ENCODE results near the gene LRG1. TPM values are rescaled to one million over a fixed set of nuclear protein-coding genes. Genes with fewer than 3 reads are reported as not detected.

Gene LRG1, protein sequence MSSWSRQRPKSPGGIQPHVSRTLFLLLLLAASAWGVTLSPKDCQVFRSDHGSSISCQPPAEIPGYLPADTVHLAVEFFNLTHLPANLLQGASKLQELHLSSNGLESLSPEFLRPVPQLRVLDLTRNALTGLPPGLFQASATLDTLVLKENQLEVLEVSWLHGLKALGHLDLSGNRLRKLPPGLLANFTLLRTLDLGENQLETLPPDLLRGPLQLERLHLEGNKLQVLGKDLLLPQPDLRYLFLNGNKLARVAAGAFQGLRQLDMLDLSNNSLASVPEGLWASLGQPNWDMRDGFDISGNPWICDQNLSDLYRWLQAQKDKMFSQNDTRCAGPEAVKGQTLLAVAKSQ
- 0.08 to 0.41 TPM (median 0.11 TPM) in 4 of 5 replicates, not detected in the other for total RNA-seq (2022; extraction: Qiagen RNA extraction; ENCODE audit: low read depth)

DNA sequence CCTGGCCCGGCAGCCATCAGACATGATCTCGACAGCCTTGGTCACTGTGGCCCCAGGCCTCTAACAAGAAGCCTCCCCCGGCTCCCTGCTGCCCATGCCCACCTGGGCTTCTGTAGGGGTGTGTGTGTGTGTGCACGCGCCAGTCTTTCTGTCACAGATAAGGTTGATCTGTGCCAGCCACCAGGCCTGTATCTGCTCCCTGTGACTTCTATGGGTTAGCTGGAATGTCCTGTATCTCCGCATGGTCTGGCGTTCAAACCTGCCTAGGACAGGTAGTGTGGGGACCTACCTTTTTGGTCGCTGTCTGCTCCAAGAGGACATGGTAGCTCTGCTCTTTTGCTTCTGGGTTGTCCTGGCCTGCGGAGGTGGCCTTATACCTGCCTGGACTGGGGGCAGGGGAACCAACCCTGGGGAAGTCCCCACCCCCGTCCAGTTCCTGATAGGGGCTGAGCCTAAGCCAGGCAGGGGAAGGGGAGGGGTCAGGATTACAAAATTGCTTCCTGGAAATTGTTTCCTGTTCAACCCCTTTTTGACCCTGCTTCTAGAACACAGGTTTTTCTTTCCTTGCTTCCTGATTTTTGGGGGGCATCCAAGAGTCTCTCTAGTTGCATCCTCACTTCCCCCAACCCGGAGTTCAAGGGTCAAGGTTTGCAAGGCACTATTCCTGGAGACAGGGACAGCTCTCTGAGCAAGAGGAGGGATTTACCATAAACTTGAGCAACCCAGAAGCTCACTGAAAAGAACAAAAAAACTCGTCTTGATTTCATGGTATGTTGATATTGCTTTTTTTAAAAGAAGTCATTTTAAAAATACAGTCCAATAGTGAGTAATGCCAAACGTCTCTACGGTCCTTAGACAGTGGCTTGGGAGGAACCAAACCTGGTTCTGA lies at the start of gene LRG1:
LRG1 (minus strand) TSS at position 344 of the 889 bp plus-strand sequence; CDS start at position 321, 23 bp downstream.

DNA sequence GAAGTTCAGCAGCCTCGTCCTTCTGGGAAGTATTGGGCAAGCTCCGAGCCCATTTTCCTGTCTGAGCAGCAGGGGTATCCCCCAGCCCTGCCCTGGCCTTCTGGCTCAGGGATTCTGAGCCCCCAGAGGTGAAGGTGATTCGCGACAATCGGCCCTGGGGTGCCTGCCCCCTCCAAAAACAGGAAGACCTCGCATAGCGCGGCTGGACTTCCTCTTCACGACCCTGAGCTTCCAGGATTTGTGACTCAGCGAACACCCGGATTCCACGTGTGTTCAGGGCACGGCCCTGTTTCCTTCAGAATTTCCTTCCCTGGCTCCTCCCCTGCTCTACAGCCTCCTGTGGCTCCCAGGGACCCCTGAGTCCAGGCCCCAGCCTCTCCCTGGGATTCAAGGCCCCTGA lies 19.7 kb upstream of the LRG1 start, which contains the start of gene SEMA6B:
SEMA6B (minus strand) TSS at position 116 of the 400 bp plus-strand sequence. CDS start 1,227 bp downstream, outside the sequence.

DNA sequence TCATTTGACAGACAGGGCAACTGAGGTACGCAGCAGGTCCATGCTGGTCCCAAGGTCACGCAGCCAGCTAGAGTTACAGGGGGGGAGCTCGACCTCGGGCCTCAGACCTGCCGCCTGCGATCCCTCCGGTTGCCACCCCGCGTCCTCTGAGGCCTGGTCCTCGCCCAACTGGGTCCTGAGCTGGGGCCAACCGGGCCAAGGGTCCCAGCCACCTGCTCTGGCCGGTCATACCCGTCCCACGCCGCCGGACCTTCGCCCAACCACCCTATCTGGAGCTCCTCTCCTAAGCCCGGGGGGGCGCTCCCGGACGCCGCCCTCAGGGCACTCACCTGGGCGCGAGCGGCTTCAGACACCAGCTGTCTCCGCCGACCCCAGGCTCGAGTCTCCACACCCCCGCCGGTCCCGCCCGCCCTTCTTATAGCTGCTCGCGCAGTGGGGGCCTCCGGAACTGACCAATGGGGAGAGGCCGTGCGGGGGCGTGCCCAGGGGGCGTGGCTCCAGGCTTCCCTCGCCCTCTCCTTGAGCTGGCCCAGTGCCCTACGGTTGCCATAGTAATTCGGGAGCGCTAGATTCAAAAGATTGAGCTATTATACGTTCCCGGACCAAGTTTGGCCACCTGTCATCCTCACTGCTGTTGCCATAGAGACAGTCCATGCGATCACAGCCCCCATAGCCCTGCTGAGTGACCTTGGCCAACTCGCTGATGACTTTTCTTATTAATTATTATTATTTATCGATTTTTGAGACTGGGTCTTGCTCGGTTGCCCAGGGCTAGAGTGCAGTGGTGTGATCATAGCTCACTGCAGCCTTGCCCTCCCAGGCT lies 4.8 kb downstream of the LRG1 start, which contains the start of gene PLIN5:
PLIN5 (minus strand) TSS at position 389 of the 823 bp plus-strand sequence. CDS start 1,150 bp downstream, outside the sequence.

DNA sequence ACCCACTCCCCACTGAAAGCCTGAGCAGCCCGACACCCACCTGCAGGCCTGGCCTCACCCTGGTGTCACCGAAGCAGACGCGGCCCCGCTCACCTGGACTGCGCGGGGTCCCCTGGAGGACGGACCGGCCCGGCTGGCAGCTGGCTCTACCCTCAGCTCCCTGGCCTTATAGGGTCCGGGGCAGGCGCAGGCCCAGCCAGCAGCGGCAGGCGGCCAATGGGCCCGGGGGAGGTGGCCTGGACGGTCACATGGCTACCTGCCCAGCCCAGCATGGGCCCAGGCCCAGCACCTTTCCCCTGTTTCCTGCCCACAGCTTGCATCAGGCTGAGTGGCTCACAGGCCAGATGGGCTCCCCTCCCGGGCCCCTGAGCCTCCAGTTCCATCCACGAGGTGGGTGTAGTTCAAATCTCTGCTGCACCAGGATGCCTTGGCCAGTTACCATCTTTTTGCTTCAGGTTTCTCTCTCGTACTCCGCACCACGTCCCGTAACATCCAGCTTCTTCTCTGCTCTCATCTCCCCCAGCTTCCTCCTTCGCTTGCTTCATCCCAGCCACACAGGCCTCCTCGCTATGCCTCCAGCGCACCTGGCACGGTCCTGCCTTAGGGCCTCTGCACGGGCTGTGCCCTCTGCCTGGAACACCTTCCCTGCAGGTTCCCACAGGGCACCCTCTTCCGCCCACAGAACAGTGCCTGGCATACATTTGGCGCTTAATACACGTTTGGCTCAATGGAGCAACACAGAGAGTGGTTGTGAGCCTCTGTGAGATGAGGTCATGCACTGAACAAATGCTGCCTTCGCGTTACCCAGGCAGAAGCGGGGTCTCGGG lies 21.3 kb downstream of the LRG1 start, which contains the start of gene PLIN4:
PLIN4 (minus strand) TSS at position 142 of the 827 bp plus-strand sequence. CDS start 214 bp downstream, outside the sequence.

Other genes starting within 250 kb of the LRG1 start
- gene TMIGD2, start 237.6 kb downstream of the LRG1 start, total RNA-seq (2022; extraction: Qiagen RNA extraction; ENCODE audit: low read depth): not detected in 5 replicates
- gene FSD1, start 235.4 kb downstream of the LRG1 start, total RNA-seq (2022; extraction: Qiagen RNA extraction; ENCODE audit: low read depth): 6.3 to 9.6 TPM (median 8.5 TPM) in 5 replicates
- not detected in 5 replicates for gene STAP2, start 201.2 kb downstream of the LRG1 start, total RNA-seq (2022; extraction: Qiagen RNA extraction; ENCODE audit: low read depth)
- gene MPND, start 196.5 kb downstream of the LRG1 start, total RNA-seq (2022; extraction: Qiagen RNA extraction; ENCODE audit: low read depth): 5.8 to 12.9 TPM (median 11.1 TPM) in 5 replicates
- 45.6 to 64.3 TPM (median 59.9 TPM) in 5 replicates for gene SH3GL1, start 139.5 kb downstream of the LRG1 start, total RNA-seq (2022; extraction: Qiagen RNA extraction; ENCODE audit: low read depth)
- gene CHAF1A, start 137.4 kb downstream of the LRG1 start, total RNA-seq (2022; extraction: Qiagen RNA extraction; ENCODE audit: low read depth): 18.3 to 21.9 TPM (median 20.8 TPM) in 5 replicates
- gene UBXN6, start 82.2 kb downstream of the LRG1 start, total RNA-seq (2022; extraction: Qiagen RNA extraction; ENCODE audit: low read depth): 35.9 to 65.2 TPM (median 58.6 TPM) in 5 replicates
- 23.2 to 29.4 TPM (median 26.9 TPM) in 5 replicates for gene HDGFL2, start 67.7 kb downstream of the LRG1 start, total RNA-seq (2022; extraction: Qiagen RNA extraction; ENCODE audit: low read depth)
- 0.18 to 0.23 TPM (median 0.19 TPM) in 5 replicates for gene PLIN4, start 21.6 kb downstream of the LRG1 start, total RNA-seq (2022; extraction: Qiagen RNA extraction; ENCODE audit: low read depth)
- 0.10 to 0.15 TPM (median 0.12 TPM) in 3 of 5 replicates, not detected in the others for gene PLIN5, start 4.8 kb downstream of the LRG1 start, total RNA-seq (2022; extraction: Qiagen RNA extraction; ENCODE audit: low read depth)
- 4.5 to 6.2 TPM (median 5.5 TPM) in 5 replicates for gene SEMA6B, start 19.6 kb upstream of the LRG1 start, total RNA-seq (2022; extraction: Qiagen RNA extraction; ENCODE audit: low read depth)
- 2.9 to 4.5 TPM (median 3.9 TPM) in 5 replicates for gene TNFAIP8L1, start 99.5 kb upstream of the LRG1 start, total RNA-seq (2022; extraction: Qiagen RNA extraction; ENCODE audit: low read depth)
- gene MYDGF, start 130.3 kb upstream of the LRG1 start, total RNA-seq (2022; extraction: Qiagen RNA extraction; ENCODE audit: low read depth): 122 to 151 TPM (median 136 TPM) in 5 replicates
- 53.4 to 65.4 TPM (median 59.7 TPM) in 5 replicates for gene DPP9, start 183.8 kb upstream of the LRG1 start, total RNA-seq (2022; extraction: Qiagen RNA extraction; ENCODE audit: low read depth)

Data from A549 treated with GW870086 at 1 μM for 4 hours (cell line).